GM21423 (cell line): Measurements from ENCODE around the gene NCAPD2.
"Not testable (repeated sequence)": the region's sequence is repeated elsewhere in the genome, so short reads cannot be mapped to it uniquely, and the experiment has no call there.

ENCODE experiments used
- ATAC-seq: cut with Tn5 transposase; IDR thresholded peaks from one replicate; pipeline ENCODE4 v1.9.1; 2021; ENCODE audit warnings: mild to moderate bottlenecking, moderate library complexity; ENCODE audit not compliant: unreplicated experiment

The NCAPD2 gene

DNA sequence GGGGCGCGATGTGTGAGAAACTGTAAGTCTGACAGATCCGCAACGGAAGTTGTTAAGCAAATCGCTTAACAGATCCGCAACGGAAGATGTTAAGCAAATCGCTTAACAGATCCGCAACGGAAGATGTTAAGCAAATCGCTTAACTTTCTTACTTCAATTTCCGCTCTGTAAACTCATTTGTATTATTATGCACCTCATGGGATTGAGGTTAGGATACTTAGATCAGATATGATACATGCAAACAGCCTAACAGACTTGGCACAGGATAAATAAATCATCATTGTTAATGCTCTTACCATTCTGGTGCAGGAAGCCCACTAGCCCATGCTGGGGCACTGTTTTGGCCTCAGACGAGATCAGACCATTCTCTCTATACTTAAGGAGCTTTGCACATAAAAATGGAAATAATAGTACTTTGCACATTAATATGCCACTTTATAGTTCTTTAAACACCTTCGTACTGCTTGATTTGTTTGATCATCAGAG is 399 bp downstream of the NCAPD2 start:
- no peak for ATAC-seq

DNA sequence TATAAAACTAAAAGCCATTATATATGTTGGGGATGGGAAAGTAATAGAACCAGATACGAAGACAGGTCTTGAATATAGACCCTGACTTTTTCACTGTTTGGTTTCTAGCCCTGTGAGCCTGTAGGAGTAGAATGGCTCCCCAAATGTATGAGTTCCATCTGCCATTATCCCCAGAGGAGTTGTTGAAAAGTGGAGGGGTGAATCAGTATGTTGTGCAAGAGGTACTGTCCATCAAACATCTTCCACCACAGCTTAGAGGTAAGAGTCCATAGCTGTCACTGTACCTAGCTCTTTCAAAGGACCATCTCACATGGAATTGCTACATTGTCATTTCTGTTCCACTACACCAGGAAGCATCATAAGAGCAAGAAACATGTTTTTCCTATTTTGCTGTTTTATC is 1.1 kb downstream of the NCAPD2 start:
- no peak for ATAC-seq

DNA sequence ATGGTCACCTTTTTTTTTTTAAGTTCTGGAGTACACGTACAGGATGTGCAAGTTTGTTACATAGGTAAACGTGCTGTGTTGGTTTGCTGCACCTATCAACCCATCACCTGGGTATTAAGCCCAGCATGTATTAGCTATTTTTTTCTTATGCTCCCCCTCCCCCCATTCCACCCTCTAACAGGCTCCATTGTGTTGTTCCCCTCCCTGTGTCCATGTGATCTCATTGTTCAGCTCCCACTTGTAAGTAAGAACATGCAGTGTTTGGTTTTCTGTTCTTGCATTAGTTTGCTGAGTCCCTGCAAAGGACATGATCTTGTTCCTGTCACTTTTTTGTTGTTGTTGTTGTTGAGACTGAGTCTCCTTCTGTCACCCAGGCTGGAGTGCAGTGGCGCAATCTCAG is 3.4 kb downstream of the NCAPD2 start:
- not testable (repeated sequence) for ATAC-seq

GRCh38 chr12:6500466-6500865 is 6.6 kb downstream of the NCAPD2 start:
- no peak for ATAC-seq

DNA sequence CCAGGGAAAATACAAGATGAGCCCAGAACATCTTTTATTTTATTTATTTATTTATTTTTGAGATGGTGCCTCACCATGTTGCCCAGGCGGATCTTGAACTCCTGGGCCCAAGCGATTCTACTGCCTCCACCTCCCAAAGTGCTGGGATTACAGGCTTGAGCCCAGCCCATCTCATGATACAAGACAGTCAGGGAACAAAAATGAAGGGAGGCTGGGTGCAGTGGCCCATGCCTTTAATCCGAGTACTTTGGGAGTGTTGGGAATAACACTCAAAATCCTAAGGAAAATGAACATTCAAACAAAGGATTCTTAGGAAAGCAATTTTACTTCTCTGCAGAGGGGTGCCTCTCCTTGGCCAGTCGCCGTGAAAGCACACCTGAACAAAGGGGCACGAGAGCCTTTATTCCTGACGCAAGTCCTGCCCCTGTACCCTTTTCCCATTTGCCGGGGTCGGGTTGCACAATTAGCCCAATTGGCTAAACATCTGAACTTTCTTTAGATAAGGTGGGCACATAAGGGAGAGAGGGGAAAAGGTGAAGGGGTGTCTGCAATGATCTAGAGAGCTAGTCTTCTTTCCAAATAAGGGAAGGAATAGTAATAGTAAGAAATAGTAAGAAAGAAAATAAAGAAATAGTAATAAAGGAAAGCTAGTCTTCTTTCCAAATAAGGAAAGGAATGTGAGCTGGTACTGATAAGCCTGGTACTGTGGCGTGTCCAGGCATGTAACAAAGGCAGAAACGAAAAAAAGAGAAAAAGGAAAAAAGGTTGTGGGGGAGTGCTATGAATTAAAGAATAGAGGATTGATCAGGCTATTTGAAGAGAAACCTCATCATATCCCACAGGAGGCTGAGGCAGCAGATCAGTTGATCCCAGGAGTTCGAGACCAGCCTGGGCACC is 13.4 kb downstream of the NCAPD2 start:
- no peak for ATAC-seq

DNA sequence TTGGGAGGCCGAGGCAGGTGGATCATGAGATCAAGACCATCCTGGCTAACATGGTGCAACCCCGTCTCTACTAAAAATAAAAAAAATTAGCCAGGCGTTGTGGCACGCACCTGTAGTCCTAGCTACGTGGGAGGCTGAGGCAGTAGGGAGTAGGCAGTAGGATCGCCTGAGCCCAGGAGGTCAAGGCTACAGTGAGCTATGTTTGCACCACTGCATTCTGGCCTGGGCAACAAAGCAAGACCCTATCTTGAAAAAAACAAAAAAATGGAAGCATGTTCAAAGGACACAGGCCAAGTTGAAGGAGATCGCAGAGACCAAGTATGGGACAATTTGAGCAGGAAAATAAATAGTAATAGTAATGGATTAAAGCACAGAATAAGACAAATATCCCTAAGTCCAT is 14.2 kb downstream of the NCAPD2 start:
- no peak for ATAC-seq

DNA sequence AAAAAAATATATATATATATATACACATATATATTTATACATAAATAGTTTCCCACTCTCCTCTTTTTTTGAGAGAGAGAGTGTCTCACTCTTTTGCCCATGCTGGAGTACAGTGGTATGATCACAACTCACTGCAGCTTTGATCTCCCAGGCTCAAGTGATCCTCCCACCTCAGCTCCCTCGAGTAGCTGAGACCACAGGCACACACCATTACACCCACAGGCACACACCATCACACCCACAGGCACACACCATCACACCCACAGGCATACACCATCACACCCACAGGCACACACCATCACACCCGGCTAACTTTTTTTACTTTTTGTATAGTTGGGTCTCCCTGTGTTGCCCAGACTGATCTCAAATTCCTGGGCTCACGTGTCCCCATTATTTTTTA is 26.3 kb downstream of the NCAPD2 start:
- no peak for ATAC-seq

- ATAC-seq = no peak
Measured at GRCh38 chr12:6522193-6522592, 28.3 kb downstream of the NCAPD2 start.

- no peak for ATAC-seq
Measured at GRCh38 chr12:6523708-6524107, 29.8 kb downstream of the NCAPD2 start.

- ATAC-seq = no peak
Measured at GRCh38 chr12:6524648-6525047, 30.7 kb downstream of the NCAPD2 start.

- no peak for ATAC-seq
Measured at GRCh38 chr12:6526201-6526600, 32.3 kb downstream of the NCAPD2 start.

- ATAC-seq = no peak
Measured at GRCh38 chr12:6526766-6527525, 33.0 kb downstream of the NCAPD2 start.

DNA sequence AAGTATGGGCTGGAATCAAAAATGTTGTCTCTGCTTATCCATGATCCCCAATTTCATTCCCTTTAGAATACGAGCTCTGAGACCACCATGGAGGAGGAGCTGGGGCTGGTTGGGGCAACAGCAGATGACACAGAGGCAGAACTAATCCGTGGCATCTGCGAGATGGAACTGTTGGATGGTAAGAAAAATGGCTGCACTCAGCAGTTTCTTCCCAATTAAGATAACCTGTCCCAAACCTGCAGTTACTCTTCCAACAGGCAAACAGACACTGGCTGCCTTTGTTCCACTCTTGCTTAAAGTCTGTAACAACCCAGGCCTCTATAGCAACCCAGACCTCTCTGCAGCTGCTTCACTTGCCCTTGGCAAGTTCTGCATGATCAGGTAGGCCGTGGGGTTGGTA is 33.8 kb downstream of the NCAPD2 start:
- no peak for ATAC-seq

GRCh38 chr12:6528539-6529235 is 34.8 kb downstream of the NCAPD2 start:
- ATAC-seq = no peak

DNA sequence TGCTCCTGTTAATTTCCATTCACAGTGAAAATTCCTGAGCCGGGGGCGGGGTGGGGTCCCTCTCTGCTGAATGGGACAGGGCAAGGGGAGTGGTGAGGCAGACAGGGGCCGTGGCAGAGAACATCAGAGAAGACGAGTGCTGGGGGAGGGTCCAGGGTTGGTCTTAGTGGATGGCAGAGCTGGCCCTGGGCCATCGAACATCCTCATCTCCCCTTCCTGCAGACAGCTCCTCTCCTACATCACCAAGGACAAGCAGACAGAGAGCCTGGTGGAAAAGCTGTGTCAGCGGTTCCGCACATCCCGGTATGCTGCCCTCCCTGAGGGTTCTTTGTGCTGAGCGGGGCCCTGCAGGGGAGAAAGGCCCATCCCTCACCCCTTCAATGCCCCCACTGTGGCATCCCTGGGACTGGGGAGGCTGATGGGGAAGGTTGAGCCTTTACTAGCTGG is 35.4 kb downstream of the NCAPD2 start:
- no peak for ATAC-seq

GRCh38 chr12:6530576-6531260 is 36.8 kb downstream of the NCAPD2 start:
- ATAC-seq = no peak

DNA sequence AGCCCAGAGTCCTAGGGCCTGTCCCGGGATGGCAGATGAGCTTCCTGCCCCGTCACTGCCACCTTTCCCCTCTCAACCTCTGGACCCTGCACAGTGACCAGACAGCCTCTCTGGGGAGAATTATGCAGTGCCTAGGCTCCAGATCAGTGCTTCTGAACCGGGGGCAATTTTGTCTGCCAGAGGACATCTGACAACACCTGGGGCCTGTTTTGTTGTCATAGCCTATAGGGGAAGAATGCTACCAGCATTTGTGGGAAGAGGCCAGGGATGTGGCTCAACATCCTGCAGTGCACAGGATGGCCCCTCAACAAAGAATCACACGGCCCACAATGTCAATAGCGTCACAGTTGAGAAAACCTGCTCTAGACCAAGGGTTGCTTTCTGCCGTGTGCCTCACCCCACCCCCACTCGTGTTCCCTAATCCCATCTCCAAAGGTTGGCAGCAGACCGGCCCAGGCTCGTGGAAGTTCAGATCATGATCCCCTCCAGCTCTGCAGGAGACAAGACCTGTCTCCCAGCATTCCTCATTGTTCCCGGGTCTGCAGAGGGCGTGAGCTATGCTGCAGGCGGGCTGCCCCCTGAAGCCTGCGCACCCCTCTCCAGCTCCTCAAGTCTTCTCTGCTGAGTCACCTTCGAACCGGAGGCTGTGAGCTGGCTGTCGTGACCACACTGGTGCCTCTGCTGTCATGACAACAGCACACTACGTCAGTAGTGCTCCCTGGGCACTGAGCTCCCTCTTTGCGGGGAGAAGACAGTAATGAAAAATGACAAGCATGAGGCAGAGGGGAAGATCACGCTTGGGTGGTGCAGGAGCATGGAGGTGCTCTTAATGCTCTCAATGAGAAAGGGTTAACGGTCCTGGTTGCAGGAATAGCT is 38.4 kb downstream of the NCAPD2 start:
- no peak for ATAC-seq

DNA sequence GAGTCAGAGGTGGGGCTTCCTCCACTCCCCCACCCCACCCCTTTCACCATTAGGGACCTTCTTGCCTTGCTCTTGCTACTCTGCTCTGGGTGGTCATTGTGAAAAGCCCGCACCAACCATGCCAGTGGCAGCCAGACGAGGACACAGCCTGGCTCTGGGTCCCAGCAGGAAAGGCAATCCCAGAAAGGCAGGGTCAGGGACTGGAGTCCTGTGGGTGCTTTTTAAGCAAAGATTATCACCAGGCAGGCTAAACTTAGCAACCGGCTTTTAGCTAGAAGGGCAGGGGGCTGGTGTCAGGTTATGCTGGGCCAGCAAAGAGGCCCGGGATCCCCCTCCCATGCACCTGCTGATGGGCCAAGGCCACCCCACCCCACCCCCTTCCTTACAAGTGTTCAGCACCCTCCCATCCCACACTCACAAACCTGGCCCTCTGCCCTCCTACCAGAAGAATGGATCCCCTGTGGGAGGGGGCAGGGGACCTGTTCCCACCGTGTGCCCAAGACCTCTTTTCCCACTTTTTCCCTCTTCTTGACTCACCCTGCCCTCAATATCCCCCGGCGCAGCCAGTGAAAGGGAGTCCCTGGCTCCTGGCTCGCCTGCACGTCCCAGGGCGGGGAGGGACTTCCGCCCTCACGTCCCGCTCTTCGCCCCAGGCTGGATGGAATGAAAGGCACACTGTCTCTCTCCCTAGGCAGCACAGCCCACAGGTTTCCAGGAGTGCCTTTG is 39.2 kb downstream of the NCAPD2 start:
- peak; percentile 9 for ATAC-seq

DNA sequence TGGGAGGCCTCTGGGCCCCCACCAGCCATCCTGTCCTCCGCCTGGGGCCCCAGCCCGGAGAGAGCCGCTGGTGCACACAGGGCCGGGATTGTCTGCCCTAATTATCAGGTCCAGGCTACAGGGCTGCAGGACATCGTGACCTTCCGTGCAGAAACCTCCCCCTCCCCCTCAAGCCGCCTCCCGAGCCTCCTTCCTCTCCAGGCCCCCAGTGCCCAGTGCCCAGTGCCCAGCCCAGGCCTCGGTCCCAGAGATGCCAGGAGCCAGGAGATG is 39.7 kb downstream of the NCAPD2 start:
- ATAC-seq = no peak
